Hematopoietic multipotent progenitor cell treated with erythropoietin and hydrocortisone succinate and interleukin-3 and kit ligand, for 8 days (in vitro differentiated cells): ENCODE results near the gene EPN1.
A peak's percentile ranks its signal among the peaks of the same experiment; 100 is the strongest.

Experiments used
- DNase-seq: peaks from one replicate; pipeline ENCODE4 v3.0.0-alpha.2; 2015

The EPN1 gene

DNA sequence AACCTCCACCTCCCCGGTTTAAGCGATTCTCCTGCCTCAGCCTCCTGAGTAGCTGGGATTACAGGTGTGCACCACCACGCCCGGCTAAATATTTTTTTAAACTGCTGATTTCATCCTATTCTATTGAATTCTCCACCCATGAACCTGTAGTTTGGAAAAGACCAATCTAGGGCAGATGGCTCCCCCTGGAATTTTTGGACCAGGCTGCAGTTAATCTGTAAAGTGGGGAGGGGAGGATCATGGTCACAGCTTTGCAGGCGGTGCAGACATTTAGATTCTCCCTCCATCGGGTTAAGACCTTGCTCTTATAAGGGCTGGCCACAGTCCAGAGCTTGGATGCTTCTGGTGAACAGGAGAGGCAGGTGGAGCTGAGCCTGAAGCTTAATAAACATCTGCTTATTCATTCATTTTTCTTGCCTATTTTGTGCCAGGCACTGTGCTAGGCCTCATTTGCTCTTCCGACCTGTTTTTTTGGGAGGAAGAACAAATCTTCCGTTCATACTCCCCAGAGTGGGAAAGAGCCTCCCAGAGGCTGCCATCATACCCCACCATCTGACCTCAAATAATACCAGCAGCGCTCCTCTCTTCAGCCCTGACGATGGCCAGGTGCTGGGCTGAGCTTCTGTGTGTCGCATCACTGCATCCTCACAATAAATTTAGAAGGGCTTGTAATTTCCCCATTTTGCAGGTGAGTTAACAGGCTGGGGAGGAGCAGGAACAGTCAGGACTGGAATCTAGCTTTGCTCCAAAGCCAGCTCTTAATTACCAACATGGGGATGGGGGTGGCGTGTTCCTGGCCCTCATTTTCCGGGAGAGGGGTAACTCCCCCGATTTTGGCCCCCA is 27.9 kb upstream of the EPN1 start:
- no peak for DNase-seq

- peak; percentile 46 for DNase-seq
Measured at GRCh38 chr19:55647732-55648584, 27.1 kb upstream of the EPN1 start, which contains the start of gene CCDC106. TSS of gene CCDC106 (plus strand) at chr19:55648212. CDS start at chr19:55649047, 835 bp downstream.

GRCh38 chr19:55648585-55649267 is 26.3 kb upstream of the EPN1 start:
- no peak for DNase-seq

GRCh38 chr19:55649268-55650125 is 25.5 kb upstream of the EPN1 start:
- no peak for DNase-seq

DNA sequence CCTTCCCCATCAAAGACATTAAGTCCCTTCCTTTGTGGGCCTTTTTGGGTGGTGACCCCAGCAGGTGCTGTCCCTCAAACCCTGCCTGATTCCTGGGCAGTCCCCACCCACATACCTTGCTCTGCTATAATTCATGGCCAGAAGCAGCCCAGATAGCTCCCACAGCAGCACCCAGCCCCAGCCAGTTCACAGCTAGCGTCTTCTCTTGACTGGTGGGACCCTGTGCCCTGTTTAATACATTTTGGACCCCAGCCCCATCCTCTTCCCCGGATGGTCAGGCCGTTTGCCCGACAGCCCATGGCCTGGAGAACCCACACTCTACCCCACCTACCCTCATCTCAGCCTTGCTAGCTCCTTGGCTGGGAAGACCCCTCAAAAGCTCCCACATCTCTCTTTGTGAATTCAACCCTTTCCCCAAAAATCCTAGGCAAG is 24.9 kb upstream of the EPN1 start:
- DNase-seq, result no peak

DNA sequence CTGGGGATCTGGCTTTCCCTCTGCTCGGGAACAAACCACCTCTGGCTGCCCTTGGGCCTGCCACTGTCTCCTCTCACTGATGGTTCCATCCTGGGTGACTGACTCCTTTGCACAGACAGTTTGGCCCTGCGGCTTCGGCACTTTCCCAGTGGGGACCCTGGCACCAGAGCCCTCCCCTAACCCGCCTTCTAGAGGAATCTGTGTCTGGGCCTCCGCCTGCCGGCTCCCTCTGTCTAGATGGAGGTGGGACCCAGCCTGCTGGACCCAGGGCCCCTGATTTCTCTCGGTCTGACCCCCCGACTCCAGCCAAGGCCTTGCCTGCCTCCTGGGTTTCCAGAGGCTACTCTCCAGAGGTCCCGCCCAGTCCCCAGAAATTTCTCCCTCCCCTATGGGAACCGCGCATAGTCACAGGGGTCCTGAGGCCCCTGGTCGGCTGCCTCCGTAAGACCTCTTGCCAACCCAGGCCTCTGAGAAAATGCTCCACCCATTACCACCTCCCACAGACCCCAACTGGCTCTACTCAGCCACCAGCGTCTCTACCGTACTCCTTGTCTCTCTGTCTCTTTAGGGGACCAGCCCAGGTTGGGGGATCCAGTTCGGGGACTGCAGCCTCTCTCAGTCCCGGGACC is 24.3 kb upstream of the EPN1 start:
- DNase-seq, result no peak

GRCh38 chr19:55651236-55651635 is 23.8 kb upstream of the EPN1 start:
- no peak for DNase-seq

DNA sequence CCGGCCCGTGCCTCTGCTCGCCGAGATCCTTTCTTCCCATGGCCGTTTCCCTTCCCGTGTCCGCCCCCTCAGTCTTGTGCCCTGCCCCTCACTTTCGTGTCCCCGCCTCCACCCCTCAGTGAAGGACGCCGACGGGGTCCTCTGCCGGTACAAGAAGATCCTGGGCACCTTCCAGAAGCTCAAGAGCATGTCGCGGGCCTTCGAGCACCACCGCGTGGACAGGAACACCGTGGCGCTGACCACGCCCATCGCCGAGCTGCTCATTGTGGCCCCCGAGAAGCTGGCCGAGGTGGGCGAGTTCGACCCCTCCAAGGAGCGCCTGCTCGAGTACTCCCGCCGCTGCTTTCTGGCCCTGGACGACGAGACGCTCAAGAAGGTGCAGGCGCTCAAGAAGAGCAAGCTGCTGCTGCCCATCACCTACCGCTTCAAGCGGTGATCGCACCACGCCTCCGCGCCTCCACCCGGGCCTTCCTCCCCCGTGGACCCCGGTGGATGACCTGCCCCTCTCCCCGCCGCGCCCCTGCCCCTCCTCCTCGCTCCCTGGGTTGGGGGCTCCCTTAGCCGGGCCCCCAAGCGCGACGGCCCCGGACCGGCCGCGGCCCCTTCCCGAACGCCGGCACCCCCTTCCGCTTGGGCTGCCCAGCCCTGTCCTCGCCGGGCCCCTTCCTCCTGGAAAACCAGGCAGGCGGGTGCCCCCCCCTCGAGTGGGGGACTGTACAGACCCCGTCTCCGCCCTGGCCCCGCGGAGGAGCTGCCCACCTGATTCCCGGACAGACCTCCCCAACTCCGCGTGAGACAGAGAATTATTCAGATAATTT is 22.5 kb upstream of the EPN1 start:
- no peak for DNase-seq

GRCh38 chr19:55653651-55654322 is 21.2 kb upstream of the EPN1 start:
- DNase-seq, result peak; percentile 99

- DNase-seq, result peak; percentile 100
Measured at GRCh38 chr19:55654323-55654867, 20.6 kb upstream of the EPN1 start.

GRCh38 chr19:55654868-55655647 is 20.0 kb upstream of the EPN1 start, which contains the start of gene U2AF2:
TSS of gene U2AF2 (plus strand) at chr19:55655035. CDS start at chr19:55655105, 70 bp downstream.
- peak; percentile 93 for DNase-seq

GRCh38 chr19:55655648-55656040 is 19.4 kb upstream of the EPN1 start:
- DNase-seq, result no peak

- DNase-seq, result no peak
Measured at GRCh38 chr19:55656552-55656951, 18.5 kb upstream of the EPN1 start.

- DNase-seq, result no peak
Measured at GRCh38 chr19:55656988-55657747, 17.9 kb upstream of the EPN1 start.

DNA sequence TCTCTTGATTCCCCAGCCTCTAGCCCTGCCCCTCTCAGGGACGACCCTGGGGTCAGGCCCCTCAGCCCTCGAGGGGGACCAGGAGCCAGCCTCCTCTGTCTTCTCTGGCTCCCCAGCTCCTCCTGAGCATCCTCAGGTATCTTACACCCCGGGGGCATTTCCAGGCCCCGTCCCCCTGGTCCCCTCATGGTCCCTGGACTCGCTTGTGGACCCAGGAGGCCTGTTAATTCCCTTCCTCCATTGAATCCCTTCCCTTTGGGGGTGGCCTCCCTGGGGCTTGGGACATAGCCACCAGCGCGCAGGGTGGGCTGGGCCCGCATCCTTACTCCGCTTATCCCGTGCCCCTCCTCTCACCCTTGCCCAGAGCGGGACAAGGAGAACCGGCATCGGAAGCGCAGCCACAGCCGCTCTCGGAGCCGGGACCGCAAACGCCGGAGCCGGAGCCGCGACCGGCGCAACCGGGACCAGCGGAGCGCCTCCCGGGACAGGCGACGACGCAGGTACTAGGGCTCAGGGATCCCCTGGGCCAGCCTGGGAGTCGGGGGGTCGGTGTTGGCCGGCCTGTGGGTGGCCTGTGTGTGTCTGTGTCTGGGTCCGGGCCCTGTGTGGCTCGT is 16.1 kb upstream of the EPN1 start:
- no peak for DNase-seq

GRCh38 chr19:55659822-55660221 is 15.2 kb upstream of the EPN1 start:
- no peak for DNase-seq

GRCh38 chr19:55660404-55660803 is 14.6 kb upstream of the EPN1 start:
- no peak for DNase-seq

DNA sequence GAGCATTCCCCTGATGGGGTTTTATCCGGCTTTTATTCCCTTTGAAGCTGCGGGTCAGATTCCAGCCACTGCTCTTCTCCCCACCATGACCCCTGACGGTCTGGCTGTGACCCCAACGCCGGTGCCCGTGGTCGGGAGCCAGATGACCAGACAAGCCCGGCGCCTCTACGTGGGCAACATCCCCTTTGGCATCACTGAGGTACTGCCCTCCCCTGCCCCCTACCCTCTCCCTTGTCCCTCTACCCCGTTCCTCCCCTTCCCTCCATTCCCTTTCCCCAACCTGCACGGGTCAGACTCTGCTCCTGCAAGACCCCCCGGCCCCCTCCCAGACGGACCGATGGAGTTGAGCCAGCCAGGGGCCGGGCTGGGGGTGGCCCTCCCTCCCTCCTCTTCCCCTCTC is 14.0 kb upstream of the EPN1 start:
- DNase-seq, result no peak
